K562 (cell line): Measurements from ENCODE around the gene ABT1. TPM values are rescaled to one million over a fixed set of nuclear protein-coding genes. Genes with fewer than 3 reads are reported as not detected.

Source experiments
- DPF2 ChIP-seq: fragments of 450-650 bp; IDR thresholded peaks from 2 replicates; pipeline ENCODE4 v1.6.1; 2016
- GTF2E2 ChIP-seq: fragments of 200-800 bp; sonication (Bioruptor generic); IDR thresholded peaks from 2 replicates; pipeline ENCODE4 v1.6.1; 2016; ENCODE audit warnings: missing genetic modification characterization, missing compliant biosample characterization
- HES1 ChIP-seq: fragments of 450-650 bp; IDR thresholded peaks from 2 replicates; pipeline ENCODE4 v1.6.1; 2016; ENCODE audit warnings: low read depth, mild to moderate bottlenecking, moderate library complexity
- NFRKB ChIP-seq: fragments of 450-650 bp; IDR thresholded peaks from 2 replicates; pipeline ENCODE4 v1.6.1; 2016; ENCODE audit warnings: low read depth
- PURB ChIP-seq: sonication (generic); formaldehyde crosslinking; IDR thresholded peaks from 2 replicates; pipeline ENCODE4 v1.9.0; 2021; ENCODE audit warnings: low read depth, mild to moderate bottlenecking, missing genetic modification reagents
- RBM22 ChIP-seq: fragments of 200-400 bp; formaldehyde crosslinking; IDR thresholded peaks from 2 replicates; pipeline ENCODE4 v1.6.1; 2018; ENCODE audit warnings: low read length, low read depth; ENCODE audit not compliant: poor library complexity, severe bottlenecking
- SMARCE1 ChIP-seq: fragments of 450-650 bp; IDR thresholded peaks from 2 replicates; pipeline ENCODE4 v1.7.1; 2016; ENCODE audit warnings: mild to moderate bottlenecking
- SRSF7 ChIP-seq: fragments of 200-400 bp; formaldehyde crosslinking; optimal IDR thresholded peaks from 2 replicates; pipeline ENCODE3; 2017; ENCODE audit warnings: mild to moderate bottlenecking, low read depth, low read length
- WHSC1 ChIP-seq: IDR thresholded peaks from one replicate; pipeline ENCODE4 v1.6.1; 2012; ENCODE audit warnings: low read length, control low read depth, inconsistent platforms
- YY1 ChIP-seq, 3 experiments: IDR thresholded peaks; 2 replicates each; pipeline ENCODE4 v1.6.1; 2011; ENCODE audit warnings: low read length in 2 of 3, mild to moderate bottlenecking in 2 of 3, moderate library complexity in 2 of 3, borderline replicate concordance in 1 of 3, control low read depth in 1 of 3, low read depth in 1 of 3; ENCODE audit not compliant: insufficient read depth in 3 of 3, insufficient replicate concordance in 2 of 3, control insufficient read depth in 1 of 3, insufficient read length in 1 of 3; ENCODE audit errors: extremely low read depth in 1 of 3
- ZBTB9 ChIP-seq: fragments of 450-650 bp; formaldehyde crosslinking; IDR thresholded peaks from 2 replicates; pipeline ENCODE4 v1.4.0; 2020; ENCODE audit warnings: mild to moderate bottlenecking, moderate library complexity
- ZNF274 ChIP-seq: IDR thresholded peaks from 2 replicates; pipeline ENCODE4 v1.6.1; 2011; ENCODE audit warnings: low read depth, mild to moderate bottlenecking, low read length, moderate library complexity, borderline replicate concordance
- ZNF75A ChIP-seq: fragments of 450-650 bp; formaldehyde crosslinking; IDR thresholded peaks from 2 replicates; pipeline ENCODE4 v1.4.0; 2020; ENCODE audit warnings: mild to moderate bottlenecking
- polyA plus RNA-seq, 8 experiments: library from polyadenylated mRNA; depleted of rRNA in 4 of 8; stranded (reverse) in 5 of 8; unstranded in 3 of 8; fragments of >200 nt; fragmentation: Nextera tagmentation in 2 of 8; fragmentation: Illumina TruSeq in 1 of 8; extraction: Ambion mirVana in 2 of 8; extraction: Trizol in 1 of 8; gene quantifications; 2 replicates each; pipeline versions ENCODE4 v1.2.1 to v1.2.3, GENCODE V29; 2011 to 2014; ENCODE audit warnings: inconsistent platforms in 1 of 8, missing spikeins in 1 of 8
- total RNA-seq, 7 experiments: library from RNA; depleted of rRNA in 6 of 7; stranded (reverse); fragments of >200 nt in 6 of 7; fragmentation: Illumina TruSeq in 2 of 7; extraction: Trizol in 2 of 7; gene quantifications; 2 replicates each; pipeline versions ENCODE4 v1.2.1 to v1.2.3, GENCODE V29; 2011 to 2021; ENCODE audit warnings: low replicate concordance in 1 of 7

The ABT1 gene
- total and polyA plus RNA-seq, 9 of the 15 experiments (the other 6 are each of a cell fraction or from before 2014, with no cell fraction given) = 8.8 to 52.7 (median 40.7) TPM

GRCh38 chr6:26594730-26595632 lies 1.8 kb upstream of the ABT1 start (continued):
- TF ChIP-seq YY1 (IDR thresholded peaks at IDR 0.05; ENCODE audit: borderline replicate concordance in 1 of 3, control insufficient read depth in 1 of 3, extremely low read depth in 1 of 3, insufficient read depth in 3 of 3, insufficient read length in 1 of 3, insufficient replicate concordance in 2 of 3, low read depth in 1 of 3, low read length in 2 of 3) (peak in 1 of 3 experiments; percentile 62), GTF2E2 (tag) (peak; percentile 70), ZNF274 (no peak), ZNF75A (CRISPR knock-in tag) (no peak), PURB (CRISPR knock-in tag) (no peak), SMARCE1 (no peak), RBM22 (no peak), SRSF7 (no peak), DPF2 (0 out of 2 replicates have a peak, but pooled peaks have one; percentile 28), NFRKB (no peak), ZBTB9 (no peak), WHSC1 (no peak), HES1 (0 out of 2 replicates have a peak, but pooled peaks have one; percentile 15)
